H9 (cell line): ENCODE data around the gene CCDC85A. TPM values are rescaled to one million over a fixed set of nuclear protein-coding genes. Genes with fewer than 3 reads are reported as not detected.

Source experiments
- DNase-seq: peaks from one replicate; pipeline ENCODE4 v3.0.0-alpha.2; 2017
- H2AFZ ChIP-seq: one replicate; pipeline ENCODE4 v1.6.1; 2013; ENCODE audit warnings: mild to moderate bottlenecking, low read length, control low read depth, moderate library complexity
- H2AK5ac ChIP-seq: 2 replicates; pipeline ENCODE4 v1.6.1; 2013; ENCODE audit warnings: low read length, control low read depth, mixed read lengths; ENCODE audit not compliant: insufficient read length
- H2BK120ac ChIP-seq: one replicate; pipeline ENCODE4 v1.6.1; 2013; ENCODE audit warnings: low read depth, mild to moderate bottlenecking, low read length, control low read depth, inconsistent platforms; ENCODE audit not compliant: poor library complexity, severe bottlenecking
- H2BK12ac ChIP-seq: 2 replicates; pipeline ENCODE4 v1.6.1; 2013; ENCODE audit warnings: low read length, control low read depth, mixed read lengths, low read depth; ENCODE audit not compliant: insufficient read length
- H2BK15ac ChIP-seq: 2 replicates; pipeline ENCODE4 v1.6.1; 2013; ENCODE audit warnings: low read depth, low read length, control low read depth
- H2BK20ac ChIP-seq: one replicate; pipeline ENCODE4 v1.6.1; 2013; ENCODE audit warnings: low read depth, mild to moderate bottlenecking, low read length, control low read depth, inconsistent platforms; ENCODE audit not compliant: poor library complexity, severe bottlenecking
- H2BK5ac ChIP-seq: 2 replicates; pipeline ENCODE4 v1.6.1; 2013; ENCODE audit warnings: low read length, control low read depth, mixed read lengths; ENCODE audit not compliant: insufficient read length
- H3K14ac ChIP-seq: 2 replicates; pipeline ENCODE4 v1.6.1; 2013; ENCODE audit warnings: low read length, control low read depth; ENCODE audit not compliant: insufficient read depth
- H3K18ac ChIP-seq: 2 replicates; pipeline ENCODE4 v1.6.1; 2013; ENCODE audit warnings: low read depth, mild to moderate bottlenecking, mixed read lengths, low read length, control low read depth; ENCODE audit not compliant: insufficient read length
- H3K23ac ChIP-seq: 2 replicates; pipeline ENCODE4 v1.6.1; 2013; ENCODE audit warnings: low read length, control low read depth, mixed read lengths, low read depth; ENCODE audit not compliant: insufficient read length
- H3K23me2 ChIP-seq: 2 replicates; pipeline ENCODE4 v1.6.1; 2013; ENCODE audit warnings: low read depth, mild to moderate bottlenecking, mixed read lengths, low read length, control low read depth; ENCODE audit not compliant: insufficient read length, poor library complexity, severe bottlenecking
- H3K27ac ChIP-seq: 2 replicates; pipeline ENCODE4 v1.5.1; 2013; ENCODE audit warnings: low read length, control low read depth, mixed read lengths, low read depth; ENCODE audit not compliant: insufficient read length
- H3K27me3 ChIP-seq: 2 replicates; pipeline ENCODE4 v1.6.1; 2013; ENCODE audit warnings: low read length, control low read depth, inconsistent platforms; ENCODE audit not compliant: insufficient read depth
- H3K4ac ChIP-seq: 2 replicates; pipeline ENCODE4 v1.6.1; 2013; ENCODE audit warnings: low read depth, mild to moderate bottlenecking, control low read depth, inconsistent platforms, low read length, moderate library complexity
- H3K4me1 ChIP-seq: 2 replicates; pipeline ENCODE4 v1.6.1; 2013; ENCODE audit warnings: low read length, control low read depth, inconsistent platforms; ENCODE audit not compliant: insufficient read depth
- H3K4me2 ChIP-seq: 2 replicates; pipeline ENCODE4 v1.6.1; 2013; ENCODE audit warnings: low read length, control low read depth, mixed read lengths; ENCODE audit not compliant: insufficient read length, insufficient read depth
- H3K56ac ChIP-seq: 2 replicates; pipeline ENCODE4 v1.6.1; 2013; ENCODE audit warnings: low read depth, mild to moderate bottlenecking, mixed read lengths, low read length, control low read depth; ENCODE audit not compliant: insufficient read length
- H3K79me1 ChIP-seq: 2 replicates; pipeline ENCODE4 v1.6.1; 2013; ENCODE audit warnings: low read depth, mild to moderate bottlenecking, moderate library complexity, low read length, control low read depth, inconsistent platforms; ENCODE audit not compliant: insufficient read depth, poor library complexity, severe bottlenecking
- H3K79me2 ChIP-seq: 2 replicates; pipeline ENCODE4 v1.6.1; 2013; ENCODE audit warnings: low read length, control low read depth, inconsistent platforms; ENCODE audit not compliant: insufficient read depth
- H3K9ac ChIP-seq: 2 replicates; pipeline ENCODE4 v1.6.1; 2013; ENCODE audit warnings: low read length, control low read depth, mixed read lengths; ENCODE audit not compliant: insufficient read length; ENCODE audit errors: extremely low read depth
- H3K9me3 ChIP-seq: one replicate; pipeline ENCODE4 v1.6.1; 2013; ENCODE audit warnings: low read depth, low read length, inconsistent platforms; ENCODE audit not compliant: control insufficient read depth
- H3T11ph ChIP-seq: one replicate; pipeline ENCODE4 v1.6.1; 2013; ENCODE audit warnings: mild to moderate bottlenecking, low read length, control low read depth, inconsistent platforms
- H4K20me1 ChIP-seq: one replicate; pipeline ENCODE4 v1.6.1; 2013; ENCODE audit not compliant: control insufficient read depth, insufficient read length, insufficient read depth
- H4K5ac ChIP-seq: 2 replicates; pipeline ENCODE4 v1.6.1; 2013; ENCODE audit warnings: low read depth, mild to moderate bottlenecking, mixed read lengths, low read length, control low read depth; ENCODE audit not compliant: insufficient read length
- H4K8ac ChIP-seq: replicated peaks from 2 replicates; pipeline ENCODE4 v1.6.1; 2013; ENCODE audit warnings: low read length, control low read depth, mixed read lengths, low read depth; ENCODE audit not compliant: insufficient read length
- H4K91ac ChIP-seq: 2 replicates; pipeline ENCODE4 v1.6.1; 2013; ENCODE audit warnings: low read depth, mild to moderate bottlenecking, moderate library complexity, mixed read lengths, low read length, control low read depth; ENCODE audit not compliant: insufficient read length
- H3K27ac Mint-ChIP-seq, 3 experiments: 2 replicates in 2 of 3; 3 replicates in 1 of 3; pipeline ENCODE4 v1.8.0; 2020 to 2021; ENCODE audit warnings: mixed read lengths in 3 of 3, mild to moderate bottlenecking in 1 of 3, moderate library complexity in 1 of 3
- H3K27me3 Mint-ChIP-seq: 2 replicates; pipeline ENCODE4 v1.8.0; 2021; ENCODE audit warnings: low read depth, mild to moderate bottlenecking, moderate library complexity, mixed read lengths
- H3K36me3 Mint-ChIP-seq, 3 experiments: 2 replicates in 2 of 3; 3 replicates in 1 of 3; pipeline ENCODE4 v1.8.0; 2020 to 2021; ENCODE audit warnings: low read depth in 3 of 3, mixed read lengths in 3 of 3; ENCODE audit not compliant: insufficient read depth in 1 of 3
- H3K4me1 Mint-ChIP-seq, 2 experiments: 2 replicates each; pipeline ENCODE4 v1.8.0; 2020; ENCODE audit warnings: mixed read lengths in 2 of 2
- H3K4me3 Mint-ChIP-seq, 2 experiments: 2 replicates in 1 of 2; 3 replicates in 1 of 2; pipeline ENCODE4 v1.8.0; 2020 to 2021; ENCODE audit warnings: mild to moderate bottlenecking in 2 of 2, mixed read lengths in 2 of 2, moderate library complexity in 1 of 2
- H3K9me3 Mint-ChIP-seq, 2 experiments: 2 replicates in 1 of 2; 3 replicates in 1 of 2; pipeline ENCODE4 v1.8.0; 2020; ENCODE audit warnings: mild to moderate bottlenecking in 2 of 2, mixed read lengths in 2 of 2, moderate library complexity in 1 of 2
- CTCF ChIP-seq: fragments of 200-600 bp; sonication (generic); conservative IDR thresholded peaks from 3 replicates; pipeline ENCODE4 v1.8.0; 2021; ENCODE audit warnings: antibody characterized with exemption, mild to moderate bottlenecking
- total RNA-seq: library from RNA; stranded (reverse); gene quantifications from 2 replicates; pipeline ENCODE4 v1.2.1, GENCODE V29; 2021

The CCDC85A gene
- total RNA-seq, 1 experiment from 2014 or later: 0.17 TPM

GRCh38 chr2:56287508-56287907, 103.7 kb downstream of the CCDC85A start:
- Histone ChIP-seq H4K5ac (no peak overlapping the region), H3K79me1 (no peaks in the 10 kb centered on the region), H3K4me1 (no peaks in the 10 kb centered on the region), H3K27me3 (no peaks in the 10 kb centered on the region), H3K23ac (no peak overlapping the region), H2BK20ac (no peak overlapping the region), H3K23me2 (no peaks in the 10 kb centered on the region), H2BK120ac (no peak overlapping the region), H2AFZ (no peak overlapping the region), H3K9ac (no peak overlapping the region), H4K91ac (no peak overlapping the region), H3K18ac (no peak overlapping the region), H3K27ac (no peak overlapping the region), H3K4ac (no peak overlapping the region), H4K8ac (no peak overlapping the region), H3K4me2 (no peak overlapping the region), H2BK5ac (no peak overlapping the region), H3K56ac (no peak overlapping the region), H4K20me1 (no peaks in the 10 kb centered on the region), H2AK5ac (no peak overlapping the region), H3T11ph (no peak overlapping the region), H3K9me3 (no peaks in the 10 kb centered on the region), H3K14ac (no peak overlapping the region), H3K79me2 (no peaks in the 10 kb centered on the region), H2BK15ac (no peak overlapping the region), H2BK12ac (no peak overlapping the region)
- no peak overlapping the region for H3K27ac Mint-ChIP-seq
- peaks cover 2 to 12% of the 10 kb centered on the region in 2 experiments; a peak in 3 of 4 replicates for H3K4me1 Mint-ChIP-seq
- no peaks in the 10 kb centered on the region for H3K27me3 Mint-ChIP-seq
- no peaks in the 10 kb centered on the region for H3K36me3 Mint-ChIP-seq
- no peak for TF ChIP-seq CTCF
- no peak for DNase-seq
- H3K4me3 Mint-ChIP-seq: no peak overlapping the region
- 0 out of 5 replicates have a peak, but pooled peaks cover 3 to 4% of the 10 kb centered on the region in 2 experiments for H3K9me3 Mint-ChIP-seq
